ENCODE results near the gene ANOS1. TPM values are rescaled to one million over a fixed set of nuclear protein-coding genes. Genes with fewer than 3 reads are reported as not detected.

Gene ANOS1
- total and polyA plus RNA-seq, 2 of the 8 experiments (the other 6 are each of a cell fraction or from before 2014, with no cell fraction given): 34.4 to 59.0 TPM

DNA sequence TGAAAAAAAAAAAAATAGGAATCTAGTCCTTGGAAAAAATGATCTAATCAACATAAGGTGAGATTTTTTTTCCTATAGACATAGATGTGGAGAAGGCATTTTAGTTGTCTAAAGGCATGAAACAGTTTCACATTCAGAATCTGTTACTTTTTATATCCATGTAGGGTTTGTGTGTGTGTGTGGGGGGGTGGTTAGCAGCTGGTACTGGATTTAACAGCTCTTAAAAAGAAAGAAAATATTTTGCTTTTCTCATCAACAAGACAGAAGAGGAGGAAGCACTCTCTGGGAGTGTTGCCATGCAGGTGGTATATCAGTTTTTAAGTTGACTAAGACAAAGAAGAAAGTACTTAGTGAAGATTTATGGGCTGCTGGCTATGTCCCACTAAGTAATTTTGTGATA is 145.0 kb downstream of the ANOS1 start:
- FAIRE-seq: no peak
- no peak overlapping the region for H3K4ac ChIP-seq (replicated peaks; ENCODE audit: insufficient read length, low read depth, low read length)
- H3K36me3 ChIP-seq (ENCODE audit: control insufficient read depth in 2 of 4, insufficient read depth in 4 of 4, low read length in 3 of 4): peaks cover 0 to 7% (median 2%) of the 10 kb centered on the region in 4 experiments; a peak in 3 of 8 replicates
- no peaks in the 10 kb centered on the region for H3K79me2 ChIP-seq (ENCODE audit: control insufficient read depth in 1 of 2, insufficient read depth in 2 of 2, low read length in 2 of 2)
- no peaks in the 10 kb centered on the region for H3K79me1 ChIP-seq (ENCODE audit: low read depth, low read length)
- H3K27me3 ChIP-seq (replicated peaks in 1 of 4; ENCODE audit: control insufficient read depth in 3 of 4, extremely low read depth in 1 of 4, insufficient read depth in 3 of 4, low read length in 3 of 4): no peaks in the 10 kb centered on the region
- DNase-seq (ENCODE audit: low read depth in 1 of 2, low spot score in 2 of 2): no peak
- no peak overlapping the region for H3K56ac ChIP-seq (replicated peaks; ENCODE audit: insufficient read length, low read depth, low read length)
- H3K9ac ChIP-seq (replicated peaks in 1 of 4; ENCODE audit: extremely low read depth in 1 of 4, low read depth in 3 of 4, low read length in 3 of 4): no peak overlapping the region
- no peaks in the 10 kb centered on the region for H3K9me3 ChIP-seq (ENCODE audit: insufficient read depth in 2 of 2, low read depth in 1 of 2, low read length in 1 of 2)
- H2BK20ac ChIP-seq (ENCODE audit: low read length): no peak overlapping the region
- H2AFZ ChIP-seq (ENCODE audit: low read length): no peak overlapping the region
- H3K23me2 ChIP-seq (ENCODE audit: low read depth, low read length): no peaks in the 10 kb centered on the region
- no peak overlapping the region for H3K4me2 ChIP-seq (ENCODE audit: insufficient read depth in 1 of 2, low read depth in 2 of 2, low read length in 2 of 2)
- H3K27ac ChIP-seq (ENCODE audit: low read depth, low read length): no peak overlapping the region
- no peak overlapping the region for H2BK12ac ChIP-seq (ENCODE audit: low read depth, low read length)
- no peak overlapping the region for H3K4me3 ChIP-seq (ENCODE audit: extremely low read depth in 1 of 4, insufficient read depth in 2 of 4, low read depth in 3 of 4, low read length in 4 of 4)
- ChIA-PET CTCF (ENCODE audit: partially characterized antibody) (no interaction called here), POLR2A (ENCODE audit: partially characterized antibody) (no interaction called here)
- H3K4me1 ChIP-seq (replicated peaks in 1 of 4; ENCODE audit: control insufficient read depth in 3 of 4, insufficient read depth in 4 of 4, low read length in 3 of 4): peaks cover 0 to 3% (median 1%) of the 10 kb centered on the region in 4 experiments; a peak in 2 of 7 replicates
- no peak overlapping the region for H2BK15ac ChIP-seq (ENCODE audit: low read length)
- no peak overlapping the region for H2BK5ac ChIP-seq (ENCODE audit: low read depth, low read length)
- no peak overlapping the region for H3K18ac ChIP-seq (ENCODE audit: extremely low read depth, low read length)
- H4K20me1 ChIP-seq (replicated peaks in 1 of 2; ENCODE audit: control insufficient read depth in 1 of 2, insufficient read depth in 2 of 2, low read length in 2 of 2): no peaks in the 10 kb centered on the region
- no peak for TF ChIP-seq RNF2 (IDR thresholded peaks at IDR 0.05; ENCODE audit: borderline replicate concordance, low read depth, low read length, missing control alignments, poor library complexity, severe bottlenecking)
- no peak for TF ChIP-seq ATF3 (IDR thresholded peaks at IDR 0.05; ENCODE audit: insufficient read depth, low read depth, low read length)
- no peak for TF ChIP-seq SAP30 (IDR thresholded peaks at IDR 0.05; ENCODE audit: insufficient read depth, insufficient replicate concordance, low read length)
- TF ChIP-seq, protein P1, sequence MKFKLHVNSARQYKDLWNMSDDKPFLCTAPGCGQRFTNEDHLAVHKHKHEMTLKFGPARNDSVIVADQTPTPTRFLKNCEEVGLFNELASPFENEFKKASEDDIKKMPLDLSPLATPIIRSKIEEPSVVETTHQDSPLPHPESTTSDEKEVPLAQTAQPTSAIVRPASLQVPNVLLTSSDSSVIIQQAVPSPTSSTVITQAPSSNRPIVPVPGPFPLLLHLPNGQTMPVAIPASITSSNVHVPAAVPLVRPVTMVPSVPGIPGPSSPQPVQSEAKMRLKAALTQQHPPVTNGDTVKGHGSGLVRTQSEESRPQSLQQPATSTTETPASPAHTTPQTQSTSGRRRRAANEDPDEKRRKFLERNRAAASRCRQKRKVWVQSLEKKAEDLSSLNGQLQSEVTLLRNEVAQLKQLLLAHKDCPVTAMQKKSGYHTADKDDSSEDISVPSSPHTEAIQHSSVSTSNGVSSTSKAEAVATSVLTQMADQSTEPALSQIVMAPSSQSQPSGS (IDR thresholded peaks at IDR 0.05; ENCODE audit: low read length): no peak
- TF ChIP-seq YY1 (IDR thresholded peaks at IDR 0.05; ENCODE audit: low read depth, low read length): no peak
- TF ChIP-seq CEBPB (IDR thresholded peaks at IDR 0.05; ENCODE audit: low read depth, low read length): no peak
- TF ChIP-seq GABPA (IDR thresholded peaks at IDR 0.05; ENCODE audit: borderline replicate concordance, insufficient read depth, low read length): no peak
- TF ChIP-seq BACH1 (IDR thresholded peaks at IDR 0.05; ENCODE audit: low read length): no peak
- no peak for TF ChIP-seq JUND (IDR thresholded peaks at IDR 0.05; ENCODE audit: low read length)
- H4K5ac ChIP-seq (ENCODE audit: insufficient read length, low read depth, low read length): no peak overlapping the region
- H3K14ac ChIP-seq (ENCODE audit: insufficient read length): no peak overlapping the region
- no peak overlapping the region for H4K8ac ChIP-seq (ENCODE audit: extremely low read depth, insufficient read depth, low read length)
- no peak overlapping the region for H3K23ac ChIP-seq (ENCODE audit: insufficient read length)
- H2AK5ac ChIP-seq (ENCODE audit: low read depth, low read length): no peak overlapping the region
- H4K91ac ChIP-seq (replicated peaks; ENCODE audit: insufficient read length, low read length): no peak overlapping the region
- no peak overlapping the region for H2BK120ac ChIP-seq (replicated peaks; ENCODE audit: low read depth, low read length)
